ENCODE results near the gene EPN1. TPM values are rescaled to one million over a fixed set of nuclear protein-coding genes. Genes with fewer than 3 reads are reported as not detected.
A peak's percentile ranks its signal among the peaks of the same experiment; 100 is the strongest.

Gene EPN1
- total and polyA plus RNA-seq, 2 of the 13 experiments (the other 11 are each of a cell fraction or from before 2014, with no cell fraction given) = 28.9 to 31.7 TPM

DNA sequence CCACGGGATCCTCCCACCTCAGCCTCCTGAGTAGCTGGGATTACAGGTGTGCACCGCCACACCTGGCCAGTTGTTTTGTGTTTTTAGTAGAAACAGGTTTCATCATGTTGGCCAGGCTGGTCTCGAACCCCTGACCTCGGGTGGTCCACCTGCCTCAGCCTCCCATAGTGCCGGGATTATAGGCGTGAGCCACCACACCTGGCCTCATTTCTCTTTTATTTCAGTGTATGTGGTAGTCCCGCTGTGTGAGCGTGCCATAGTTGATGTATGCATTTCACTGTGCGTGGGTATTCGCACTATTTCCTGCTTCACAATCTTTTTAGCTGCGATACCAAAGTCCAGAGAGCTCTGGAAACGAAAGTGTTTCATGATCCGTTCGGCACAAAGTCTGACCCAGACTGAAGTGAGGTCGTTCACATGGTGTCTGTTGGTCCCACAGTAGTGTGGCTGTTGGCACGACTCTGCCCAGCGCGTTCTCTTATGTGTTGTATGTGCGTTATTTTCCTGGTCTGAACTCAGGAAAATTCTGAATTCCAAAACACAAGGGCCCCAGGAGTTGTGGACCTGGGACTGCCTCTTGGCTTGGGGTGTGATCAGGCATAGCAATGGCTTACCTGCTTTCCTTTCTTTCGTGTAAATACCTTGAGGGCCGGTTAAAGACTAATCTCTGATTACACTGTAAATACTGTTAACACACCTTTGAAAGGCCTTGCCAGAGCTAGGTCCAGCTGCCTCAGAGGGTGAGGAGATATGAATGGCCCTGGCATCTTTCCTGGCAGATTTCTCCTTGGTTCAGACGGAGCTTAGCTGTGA is 8.6 kb downstream of the EPN1 start (continued):
- 0 out of 2 replicates have a peak, but pooled peaks have one; percentile 49 for TF ChIP-seq ZNF619 (CRISPR knock-in tag; IDR thresholded peaks at IDR 0.05)
- TF ChIP-seq ZNF549 (CRISPR knock-in tag; IDR thresholded peaks at IDR 0.05) = no peak
- TF ChIP-seq RBAK (CRISPR knock-in tag; IDR thresholded peaks at IDR 0.05) = no peak
- peak; percentile 53; the same call in 1 of the 2 replicates for TF ChIP-seq ZNF792 (CRISPR knock-in tag; IDR thresholded peaks at IDR 0.05)
- TF ChIP-seq NRL (CRISPR knock-in tag; IDR thresholded peaks at IDR 0.05; ENCODE audit: borderline replicate concordance) = no peak
- no peak for TF ChIP-seq GTF3A (CRISPR knock-in tag; conservative IDR thresholded peaks at IDR 0.05)
- peak; percentile 86 for TF ChIP-seq NCOR1 (IDR thresholded peaks at IDR 0.05; ENCODE audit: borderline replicate concordance, low read length)
- TF ChIP-seq MTA1 (CRISPR knock-in tag; IDR thresholded peaks at IDR 0.05; ENCODE audit: borderline replicate concordance) = no peak; the same call in 1 of the 2 replicates
- TF ChIP-seq, protein P1, sequence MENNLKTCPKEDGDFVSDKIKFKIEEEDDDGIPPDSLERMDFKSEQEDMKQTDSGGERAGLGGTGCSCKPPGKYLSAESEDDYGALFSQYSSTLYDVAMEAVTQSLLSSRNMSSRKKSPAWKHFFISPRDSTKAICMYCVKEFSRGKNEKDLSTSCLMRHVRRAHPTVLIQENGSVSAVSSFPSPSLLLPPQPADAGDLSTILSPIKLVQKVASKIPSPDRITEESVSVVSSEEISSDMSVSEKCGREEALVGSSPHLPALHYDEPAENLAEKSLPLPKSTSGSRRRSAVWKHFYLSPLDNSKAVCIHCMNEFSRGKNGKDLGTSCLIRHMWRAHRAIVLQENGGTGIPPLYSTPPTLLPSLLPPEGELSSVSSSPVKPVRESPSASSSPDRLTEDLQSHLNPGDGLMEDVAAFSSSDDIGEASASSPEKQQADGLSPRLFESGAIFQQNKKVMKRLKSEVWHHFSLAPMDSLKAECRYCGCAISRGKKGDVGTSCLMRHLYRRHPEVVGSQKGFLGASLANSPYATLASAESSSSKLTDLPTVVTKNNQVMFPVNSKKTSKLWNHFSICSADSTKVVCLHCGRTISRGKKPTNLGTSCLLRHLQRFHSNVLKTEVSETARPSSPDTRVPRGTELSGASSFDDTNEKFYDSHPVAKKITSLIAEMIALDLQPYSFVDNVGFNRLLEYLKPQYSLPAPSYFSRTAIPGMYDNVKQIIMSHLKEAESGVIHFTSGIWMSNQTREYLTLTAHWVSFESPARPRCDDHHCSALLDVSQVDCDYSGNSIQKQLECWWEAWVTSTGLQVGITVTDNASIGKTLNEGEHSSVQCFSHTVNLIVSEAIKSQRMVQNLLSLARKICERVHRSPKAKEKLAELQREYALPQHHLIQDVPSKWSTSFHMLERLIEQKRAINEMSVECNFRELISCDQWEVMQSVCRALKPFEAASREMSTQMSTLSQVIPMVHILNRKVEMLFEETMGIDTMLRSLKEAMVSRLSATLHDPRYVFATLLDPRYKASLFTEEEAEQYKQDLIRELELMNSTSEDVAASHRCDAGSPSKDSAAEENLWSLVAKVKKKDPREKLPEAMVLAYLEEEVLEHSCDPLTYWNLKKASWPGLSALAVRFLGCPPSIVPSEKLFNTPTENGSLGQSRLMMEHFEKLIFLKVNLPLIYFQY (CRISPR knock-in tag; IDR thresholded peaks at IDR 0.05; ENCODE audit: borderline replicate concordance) = peak; percentile 90; the same call in 1 of the 2 replicates
- TF ChIP-seq ZNF350 (CRISPR knock-in tag; IDR thresholded peaks at IDR 0.05; ENCODE audit: borderline replicate concordance, low read depth) = peak; percentile 58; the same call in 1 of the 2 replicates
- no peak for TF ChIP-seq FOXM1 (CRISPR knock-in tag; IDR thresholded peaks at IDR 0.05)
- no peak for TF ChIP-seq TP53 (CRISPR knock-in tag; conservative IDR thresholded peaks at IDR 0.05)
- no peak for TF ChIP-seq ZFP41 (CRISPR knock-in tag; IDR thresholded peaks at IDR 0.05; ENCODE audit: borderline replicate concordance)
- TF ChIP-seq ZNF556 (CRISPR knock-in tag; IDR thresholded peaks at IDR 0.05; ENCODE audit: borderline replicate concordance) = no peak; the same call in 1 of the 2 replicates
- TF ChIP-seq, protein P2, sequence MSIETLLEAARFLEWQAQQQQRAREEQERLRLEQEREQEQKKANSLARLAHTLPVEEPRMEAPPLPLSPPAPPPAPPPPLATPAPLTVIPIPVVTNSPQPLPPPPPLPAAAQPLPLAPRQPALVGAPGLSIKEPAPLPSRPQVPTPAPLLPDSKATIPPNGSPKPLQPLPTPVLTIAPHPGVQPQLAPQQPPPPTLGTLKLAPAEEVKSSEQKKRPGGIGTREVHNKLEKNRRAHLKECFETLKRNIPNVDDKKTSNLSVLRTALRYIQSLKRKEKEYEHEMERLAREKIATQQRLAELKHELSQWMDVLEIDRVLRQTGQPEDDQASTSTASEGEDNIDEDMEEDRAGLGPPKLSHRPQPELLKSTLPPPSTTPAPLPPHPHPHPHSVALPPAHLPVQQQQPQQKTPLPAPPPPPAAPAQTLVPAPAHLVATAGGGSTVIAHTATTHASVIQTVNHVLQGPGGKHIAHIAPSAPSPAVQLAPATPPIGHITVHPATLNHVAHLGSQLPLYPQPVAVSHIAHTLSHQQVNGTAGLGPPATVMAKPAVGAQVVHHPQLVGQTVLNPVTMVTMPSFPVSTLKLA (IDR thresholded peaks at IDR 0.05) = peak; percentile 35; the same call in 1 of the 2 replicates
- TF ChIP-seq ATF4 (CRISPR knock-in tag; IDR thresholded peaks at IDR 0.05) = 0 out of 4 replicates have a peak, but pooled peaks of 1 of the 2 experiments have one; percentile 22
- no peak for TF ChIP-seq ZNF75D (CRISPR knock-in tag; IDR thresholded peaks at IDR 0.05; ENCODE audit: borderline replicate concordance)
- no peak for TF ChIP-seq KLF15 (CRISPR knock-in tag; IDR thresholded peaks at IDR 0.05; ENCODE audit: borderline replicate concordance)
- 0 out of 2 replicates have a peak, but pooled peaks have one; percentile 37 for TF ChIP-seq ZNF138 (CRISPR knock-in tag; IDR thresholded peaks at IDR 0.05; ENCODE audit: low read depth)
- 0 out of 2 replicates have a peak, but pooled peaks have one; percentile 48 for TF ChIP-seq ZNF503 (CRISPR knock-in tag; IDR thresholded peaks at IDR 0.05)
